Measurements from ENCODE around the gene CCL21.

Gene CCL21

GRCh38 chr9:34665381-34666250 lies 44.3 kb downstream of the CCL21 start:
- no peaks in the 10 kb centered on the region for H3K9me3 ChIP-seq (ENCODE audit: control insufficient read depth, insufficient read depth, low read length)
- H3K4me3 ChIP-seq (ENCODE audit: low read depth, low read length): peak overlapping the region; percentile 86
- H3K9ac ChIP-seq (ENCODE audit: low read depth, low read length): peak overlapping the region; percentile 78
- H3K36me3 ChIP-seq (ENCODE audit: control insufficient read depth, insufficient read depth, low read length): 0 out of 2 replicates have a peak, but pooled peaks cover 5% of the 10 kb centered on the region
- H3K27ac ChIP-seq (ENCODE audit: low read depth, low read length): peak overlapping the region; percentile 94
- peaks cover 6% of the 10 kb centered on the region; the same call in 1 of the 2 replicates for H3K4me1 ChIP-seq (ENCODE audit: control insufficient read depth, insufficient read depth, low read length)
- H3K27me3 ChIP-seq (ENCODE audit: control insufficient read depth, insufficient read depth, low read length): no peaks in the 10 kb centered on the region; the same call in 1 of the 2 replicates

- no peak overlapping the region for H3K9ac ChIP-seq (ENCODE audit: low read depth, low read length)
- H3K4me1 ChIP-seq (ENCODE audit: control insufficient read depth, insufficient read depth, low read length): peaks cover 6% of the 10 kb centered on the region; the same call in 1 of the 2 replicates
- H3K36me3 ChIP-seq (ENCODE audit: control insufficient read depth, insufficient read depth, low read length): 0 out of 2 replicates have a peak, but pooled peaks cover 5% of the 10 kb centered on the region
- no peaks in the 10 kb centered on the region; the same call in 1 of the 2 replicates for H3K27me3 ChIP-seq (ENCODE audit: control insufficient read depth, insufficient read depth, low read length)
- H3K27ac ChIP-seq (ENCODE audit: low read depth, low read length): peak overlapping the region; percentile 45
- H3K9me3 ChIP-seq (ENCODE audit: control insufficient read depth, insufficient read depth, low read length): no peaks in the 10 kb centered on the region
- H3K4me3 ChIP-seq (ENCODE audit: low read depth, low read length): peak overlapping the region; percentile 76
Observed at GRCh38 chr9:34665067-34665380, 44.9 kb downstream of the CCL21 start.

- Histone ChIP-seq H3K27me3 (ENCODE audit: control insufficient read depth, insufficient read depth, low read length) (no peaks in the 10 kb centered on the region; the same call in 1 of the 2 replicates), H3K36me3 (ENCODE audit: control insufficient read depth, insufficient read depth, low read length) (0 out of 2 replicates have a peak, but pooled peaks cover 5% of the 10 kb centered on the region), H3K27ac (ENCODE audit: low read depth, low read length) (peak overlapping the region; percentile 45), H3K9ac (ENCODE audit: low read depth, low read length) (no peak overlapping the region), H3K4me3 (ENCODE audit: low read depth, low read length) (peak overlapping the region; percentile 76), H3K9me3 (ENCODE audit: control insufficient read depth, insufficient read depth, low read length) (no peaks in the 10 kb centered on the region), H3K4me1 (ENCODE audit: control insufficient read depth, insufficient read depth, low read length) (peaks cover 6% of the 10 kb centered on the region; the same call in 1 of the 2 replicates)
Observed at GRCh38 chr9:34664281-34665066, 45.5 kb downstream of the CCL21 start.

DNA sequence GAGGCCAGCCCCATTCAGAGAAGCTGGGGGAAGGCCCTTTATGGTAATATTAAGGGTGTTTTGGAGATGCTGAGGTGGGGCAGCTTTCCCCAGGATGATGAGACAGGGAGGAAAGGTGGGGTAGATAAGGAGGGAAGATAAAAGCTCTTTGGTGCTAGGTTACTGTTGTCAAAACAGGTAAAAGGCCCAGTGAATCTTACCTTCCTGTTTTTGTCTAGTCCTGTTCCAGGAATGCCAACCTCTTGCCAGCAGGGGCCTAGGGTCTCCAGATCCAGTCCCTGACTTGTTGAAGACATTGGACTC lies 46.7 kb downstream of the CCL21 start:
- Histone ChIP-seq H3K27ac (ENCODE audit: low read depth, low read length) (no peak overlapping the region), H3K36me3 (ENCODE audit: control insufficient read depth, insufficient read depth, low read length) (0 out of 2 replicates have a peak, but pooled peaks cover 4% of the 10 kb centered on the region), H3K9ac (ENCODE audit: low read depth, low read length) (no peak overlapping the region), H3K27me3 (ENCODE audit: control insufficient read depth, insufficient read depth, low read length) (no peaks in the 10 kb centered on the region; the same call in 1 of the 2 replicates), H3K4me1 (ENCODE audit: control insufficient read depth, insufficient read depth, low read length) (peaks cover 6% of the 10 kb centered on the region; the same call in 1 of the 2 replicates), H3K4me3 (ENCODE audit: low read depth, low read length) (no peak overlapping the region), H3K9me3 (ENCODE audit: control insufficient read depth, insufficient read depth, low read length) (no peaks in the 10 kb centered on the region)

- H3K4me1 ChIP-seq (ENCODE audit: control insufficient read depth, insufficient read depth, low read length): peaks cover 6% of the 10 kb centered on the region; the same call in 1 of the 2 replicates
- H3K27ac ChIP-seq (ENCODE audit: low read depth, low read length): no peak within 1 kb of the TSS
- no peaks in the 10 kb centered on the region for H3K9me3 ChIP-seq (ENCODE audit: control insufficient read depth, insufficient read depth, low read length)
- H3K36me3 ChIP-seq (ENCODE audit: control insufficient read depth, insufficient read depth, low read length): no peaks in the 10 kb centered on the region
- no peaks in the 10 kb centered on the region; the same call in 1 of the 2 replicates for H3K27me3 ChIP-seq (ENCODE audit: control insufficient read depth, insufficient read depth, low read length)
- no peak within 1 kb of the TSS for H3K9ac ChIP-seq (ENCODE audit: low read depth, low read length)
- H3K4me3 ChIP-seq (ENCODE audit: low read depth, low read length): no peak within 1 kb of the TSS
Observed at GRCh38 chr9:34662526-34663302, 47.2 kb downstream of the CCL21 start, which contains the start of gene CCL27. Gene CCL27 (minus strand): TSS chr9:34662657. CDS start chr9:34662633, 24 bp downstream.

- H3K9ac ChIP-seq (ENCODE audit: low read depth, low read length): no peak overlapping the region
- H3K4me3 ChIP-seq (ENCODE audit: low read depth, low read length): no peak overlapping the region
- H3K27me3 ChIP-seq (ENCODE audit: control insufficient read depth, insufficient read depth, low read length): no peaks in the 10 kb centered on the region; the same call in 1 of the 2 replicates
Observed at GRCh38 chr9:34659592-34660253, 50.2 kb downstream of the CCL21 start.

More at GRCh38 chr9:34659592-34660253, 50.2 kb downstream of the CCL21 start:
- no peaks in the 10 kb centered on the region for H3K9me3 ChIP-seq (ENCODE audit: control insufficient read depth, insufficient read depth, low read length)
- H3K27ac ChIP-seq (ENCODE audit: low read depth, low read length): no peak overlapping the region
- peaks cover 6% of the 10 kb centered on the region; the same call in 1 of the 2 replicates for H3K4me1 ChIP-seq (ENCODE audit: control insufficient read depth, insufficient read depth, low read length)
- H3K36me3 ChIP-seq (ENCODE audit: control insufficient read depth, insufficient read depth, low read length): no peaks in the 10 kb centered on the region

Data from HUES48 (cell line).